Measurements from ENCODE around the gene BAHCC1. TPM values are rescaled to one million over a fixed set of nuclear protein-coding genes. Genes with fewer than 3 reads are reported as not detected.

Gene BAHCC1
- total and polyA plus RNA-seq, 9 of the 15 experiments (the other 6 are each of a cell fraction or from before 2014, with no cell fraction given): 0.14 to 26.9 (median 5.0) TPM

GRCh38 chr17:81387100-81388090, 7.9 kb upstream of the BAHCC1 start (continued):
- no peak for TF ChIP-seq CCAR2 (IDR thresholded peaks at IDR 0.05; ENCODE audit: low read depth, low read length)
- TF ChIP-seq XRCC3 (IDR thresholded peaks at IDR 0.05): no peak
- no peak for TF ChIP-seq MCM2 (IDR thresholded peaks at IDR 0.05; ENCODE audit: low read depth)
- TF ChIP-seq HDGF (IDR thresholded peaks at IDR 0.05): no peak
- no peak for TF ChIP-seq COPS2 (conservative IDR thresholded peaks at IDR 0.05)
- peak; percentile 22; the same call in 1 of the 2 replicates for TF ChIP-seq BCOR (IDR thresholded peaks at IDR 0.05)
- TF ChIP-seq STAT5A (IDR thresholded peaks at IDR 0.05; ENCODE audit: borderline replicate concordance, low read length): no peak
- TF ChIP-seq PBX2 (CRISPR knock-in tag; IDR thresholded peaks at IDR 0.05; ENCODE audit: low read depth): no peak
- TF ChIP-seq PBX2 (tag; conservative IDR thresholded peaks at IDR 0.05; ENCODE audit: low read depth): peak; percentile 79
- no peak for TF ChIP-seq ETS2 (tag; IDR thresholded peaks at IDR 0.05; ENCODE audit: borderline replicate concordance, poor library complexity, severe bottlenecking)
- TF ChIP-seq RB1 (IDR thresholded peaks at IDR 0.05; ENCODE audit: low read depth): peak; percentile 35; the same call in 1 of the 2 replicates
- no peak for TF ChIP-seq YBX1 (IDR thresholded peaks at IDR 0.05)
- TF ChIP-seq NFE2L1 (tag; IDR thresholded peaks at IDR 0.05; ENCODE audit: borderline replicate concordance, low read depth): no peak
- no peak for TF ChIP-seq ZNF764 (CRISPR knock-in tag; IDR thresholded peaks at IDR 0.05; ENCODE audit: low read depth)
- TF ChIP-seq ZKSCAN3 (CRISPR knock-in tag; IDR thresholded peaks at IDR 0.05): no peak
- no peak for TF ChIP-seq CHD1 (IDR thresholded peaks at IDR 0.05; ENCODE audit: low read length)
- TF ChIP-seq ZNF253 (CRISPR knock-in tag; conservative IDR thresholded peaks at IDR 0.05): no peak
- TF ChIP-seq SAP30 (IDR thresholded peaks at IDR 0.05; ENCODE audit: borderline replicate concordance, insufficient read depth, low read depth, low read length, poor library complexity, severe bottlenecking): no peak
- no peak for TF ChIP-seq SOX6 (IDR thresholded peaks at IDR 0.05)
- no peak for TF ChIP-seq GTF2A2 (tag; IDR thresholded peaks at IDR 0.05)
- TF ChIP-seq ZNF398 (CRISPR knock-in tag; IDR thresholded peaks at IDR 0.05): no peak
- TF ChIP-seq TAL1 (IDR thresholded peaks at IDR 0.05): no peak
- no peak for TF ChIP-seq CBFB (CRISPR knock-in tag; IDR thresholded peaks at IDR 0.05)
- no peak for TF ChIP-seq ILK (tag; IDR thresholded peaks at IDR 0.05; ENCODE audit: borderline replicate concordance, low read depth)
